Lower lobe of right lung (tissue), 2 donors: Measurements from ENCODE around the gene TMPRSS12. TPM values are rescaled to one million over a fixed set of nuclear protein-coding genes. Genes with fewer than 3 reads are reported as not detected.
"Not testable (repeated sequence)": the region's sequence is repeated elsewhere in the genome, so short reads cannot be mapped to it uniquely, and the experiment has no call there.

ENCODE experiments used
- ATAC-seq, 2 donors: fragments of 200-7000 bp; cut with Tn5 transposase; one replicate each; pipeline ENCODE4 v1.9.1; 2020 to 2022; ENCODE audit warnings: mild to moderate bottlenecking in 2 of 2, moderate library complexity in 2 of 2
- DNase-seq: peaks from one replicate; pipeline ENCODE4 v3.0.0-alpha.2; 2020
- H3K27ac ChIP-seq: fragments of 200-600 bp; one replicate; pipeline ENCODE4 v1.8.0; 2022
- H3K27me3 ChIP-seq: fragments of 200-600 bp; one replicate; pipeline ENCODE4 v1.8.0; 2022; ENCODE audit warnings: low read depth
- H3K36me3 ChIP-seq: fragments of 200-600 bp; one replicate; pipeline ENCODE4 v1.8.0; 2022; ENCODE audit warnings: mild to moderate bottlenecking
- H3K4me1 ChIP-seq: fragments of 200-600 bp; one replicate; pipeline ENCODE4 v1.8.0; 2022
- H3K4me3 ChIP-seq: fragments of 200-600 bp; one replicate; pipeline ENCODE4 v1.8.0; 2022; ENCODE audit warnings: mild to moderate bottlenecking
- H3K9me3 ChIP-seq: fragments of 200-600 bp; one replicate; pipeline ENCODE4 v1.8.0; 2022
- intact Hi-C: fragments of 100-400 bp; cut with DNase I; formaldehyde crosslinking; loops from one replicate; pipeline ENCODE4 v1.11.0; 2022
- total RNA-seq: library from RNA; stranded (reverse); fragmentation: NEBNext Ultra II Directional; extraction: Animal tissue kit (Norgen Biotek cat#: 25700); gene quantifications from one replicate; pipeline ENCODE4 v1.2.1, GENCODE V29; 2021
- TF ChIP-seq, protein P1 (sequence below): fragments of 200-600 bp; IDR thresholded peaks from one replicate; pipeline ENCODE4 v1.8.0; 2022; ENCODE audit warnings: antibody characterized with exemption, mild to moderate bottlenecking
- donor health status: DM: no; HTN: yes; CAD: no; lungs with severe emphysema.

The TMPRSS12 gene
- total RNA-seq, 1 donor from 2014 or later, result not detected

DNA sequence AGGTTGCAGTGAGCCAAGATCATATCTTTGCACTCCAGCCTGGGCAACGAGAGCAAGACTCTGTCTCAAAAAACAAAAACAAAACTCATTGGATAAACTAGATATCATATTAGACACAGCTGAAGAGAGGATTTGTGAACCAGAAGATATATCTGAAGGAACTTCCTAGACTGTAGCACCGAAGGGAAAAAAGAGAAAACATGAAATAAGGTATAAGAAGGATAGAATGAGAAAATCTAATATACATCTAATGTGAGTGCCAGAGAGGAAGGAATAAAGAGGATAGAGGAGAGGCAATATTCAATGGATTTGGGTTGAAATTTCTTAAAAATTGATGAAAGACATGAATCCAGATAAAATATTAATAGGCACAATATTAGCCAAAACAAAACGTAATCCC is 22.5 kb downstream of the TMPRSS12 start:
- intact Hi-C loops, result no loop called here
- DNase-seq, result no peak
- no peaks in the 10 kb centered on the region for H3K36me3 ChIP-seq
- no peaks in the 10 kb centered on the region for H3K4me1 ChIP-seq
- TF ChIP-seq, protein P1, sequence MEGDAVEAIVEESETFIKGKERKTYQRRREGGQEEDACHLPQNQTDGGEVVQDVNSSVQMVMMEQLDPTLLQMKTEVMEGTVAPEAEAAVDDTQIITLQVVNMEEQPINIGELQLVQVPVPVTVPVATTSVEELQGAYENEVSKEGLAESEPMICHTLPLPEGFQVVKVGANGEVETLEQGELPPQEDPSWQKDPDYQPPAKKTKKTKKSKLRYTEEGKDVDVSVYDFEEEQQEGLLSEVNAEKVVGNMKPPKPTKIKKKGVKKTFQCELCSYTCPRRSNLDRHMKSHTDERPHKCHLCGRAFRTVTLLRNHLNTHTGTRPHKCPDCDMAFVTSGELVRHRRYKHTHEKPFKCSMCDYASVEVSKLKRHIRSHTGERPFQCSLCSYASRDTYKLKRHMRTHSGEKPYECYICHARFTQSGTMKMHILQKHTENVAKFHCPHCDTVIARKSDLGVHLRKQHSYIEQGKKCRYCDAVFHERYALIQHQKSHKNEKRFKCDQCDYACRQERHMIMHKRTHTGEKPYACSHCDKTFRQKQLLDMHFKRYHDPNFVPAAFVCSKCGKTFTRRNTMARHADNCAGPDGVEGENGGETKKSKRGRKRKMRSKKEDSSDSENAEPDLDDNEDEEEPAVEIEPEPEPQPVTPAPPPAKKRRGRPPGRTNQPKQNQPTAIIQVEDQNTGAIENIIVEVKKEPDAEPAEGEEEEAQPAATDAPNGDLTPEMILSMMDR, result no peak
- no peak for ATAC-seq
- peaks cover 4% of the 10 kb centered on the region for H3K9me3 ChIP-seq
- no peak overlapping the region for H3K27ac ChIP-seq
- H3K27me3 ChIP-seq, result no peaks in the 10 kb centered on the region
- no peak overlapping the region for H3K4me3 ChIP-seq

- H3K36me3 ChIP-seq, H3K9me3 ChIP-seq, ATAC-seq, H3K4me1 ChIP-seq, H3K4me3 ChIP-seq, H3K27me3 ChIP-seq, H3K27ac ChIP-seq, DNase-seq, intact Hi-C loops: not testable (repeated sequence)
Observed at GRCh38 chr12:50868881-50869280, 26.2 kb downstream of the TMPRSS12 start.

- Histone ChIP-seq H3K4me3 (no peak overlapping the region), H3K4me1 (no peaks in the 10 kb centered on the region), H3K9me3 (peaks cover 11% of the 10 kb centered on the region), H3K36me3 (no peaks in the 10 kb centered on the region), H3K27ac (no peak overlapping the region), H3K27me3 (no peaks in the 10 kb centered on the region)
- intact Hi-C loops, result no loop called here
- DNase-seq, result no peak
- TF ChIP-seq, protein P1, result no peak
- ATAC-seq, result no peak
Observed at GRCh38 chr12:50882563-50882962, 39.8 kb downstream of the TMPRSS12 start.

DNA sequence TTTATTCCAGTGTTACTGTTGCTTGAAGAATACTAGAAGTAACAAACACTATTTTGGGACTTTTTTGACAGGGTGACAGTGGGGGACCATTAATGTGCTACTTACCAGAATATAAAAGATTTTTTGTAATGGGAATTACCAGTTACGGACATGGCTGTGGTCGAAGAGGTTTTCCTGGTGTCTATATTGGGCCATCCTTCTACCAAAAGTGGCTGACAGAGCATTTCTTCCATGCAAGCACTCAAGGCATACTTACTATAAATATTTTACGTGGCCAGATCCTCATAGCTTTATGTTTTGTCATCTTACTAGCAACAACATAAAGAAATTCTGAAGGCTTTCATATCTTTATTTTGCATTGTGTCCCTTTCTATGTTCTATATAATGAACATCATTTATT is 44.5 kb downstream of the TMPRSS12 start:
- TF ChIP-seq, protein P1, result no peak
- intact Hi-C loops, result no loop called here
- Histone ChIP-seq H3K4me1 (no peaks in the 10 kb centered on the region), H3K4me3 (no peak overlapping the region), H3K36me3 (no peaks in the 10 kb centered on the region), H3K27me3 (no peaks in the 10 kb centered on the region), H3K27ac (no peak overlapping the region), H3K9me3 (peaks cover 10% of the 10 kb centered on the region)
- no peak for DNase-seq
- no peak for ATAC-seq

DNA sequence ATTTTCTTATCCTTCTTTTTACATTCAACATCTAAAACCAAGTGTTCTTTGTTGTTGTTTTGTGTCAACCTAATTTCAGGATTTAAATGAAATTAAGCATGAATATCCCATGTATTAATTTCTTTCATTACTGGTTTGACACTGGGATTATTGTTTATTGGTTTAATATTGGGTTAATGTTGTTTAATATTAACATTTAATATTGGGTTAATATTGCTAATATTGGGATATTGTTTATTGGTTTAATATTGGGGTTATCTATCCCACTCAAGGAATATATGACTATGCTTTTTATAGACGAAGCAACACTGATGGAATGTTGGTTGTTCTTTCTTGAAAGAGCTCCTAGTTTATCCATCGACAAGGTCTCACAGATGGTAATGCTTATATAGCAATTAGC is 45.9 kb downstream of the TMPRSS12 start:
- ATAC-seq, result no peak
- no peaks in the 10 kb centered on the region for H3K36me3 ChIP-seq
- H3K27me3 ChIP-seq, result no peaks in the 10 kb centered on the region
- H3K9me3 ChIP-seq, result no peaks in the 10 kb centered on the region
- no peak overlapping the region for H3K4me3 ChIP-seq
- H3K27ac ChIP-seq, result no peak overlapping the region
- no peak for DNase-seq
- H3K4me1 ChIP-seq, result no peaks in the 10 kb centered on the region
- TF ChIP-seq, protein P1, result no peak
- intact Hi-C loops, result no loop called here

DNA sequence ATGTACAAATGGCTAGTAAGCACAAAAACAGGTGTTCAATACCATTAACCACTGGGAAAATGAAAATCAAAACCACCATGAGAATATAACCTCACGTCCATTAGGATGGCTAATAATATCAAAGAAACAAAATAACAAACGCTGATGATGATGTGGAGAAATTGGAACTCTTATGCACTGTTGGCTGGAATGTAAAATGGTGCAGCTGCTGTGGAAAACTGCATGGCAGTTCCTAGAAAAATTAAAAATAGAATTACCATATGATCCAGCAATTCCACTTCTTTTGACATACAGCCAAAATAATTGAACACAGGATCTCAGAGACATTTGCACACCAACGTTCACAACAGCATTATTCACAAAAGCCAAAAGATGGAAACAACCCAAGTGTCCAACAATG is 51.5 kb downstream of the TMPRSS12 start:
- Histone ChIP-seq H3K4me1 (no peaks in the 10 kb centered on the region), H3K27me3 (no peaks in the 10 kb centered on the region), H3K4me3 (no peak overlapping the region), H3K9me3 (no peaks in the 10 kb centered on the region), H3K27ac (no peak overlapping the region), H3K36me3 (no peaks in the 10 kb centered on the region)
- TF ChIP-seq, protein P1, result no peak
- ATAC-seq, result no peak
- no peak for DNase-seq
- intact Hi-C loops, result no loop called here
